CD1c-positive myeloid dendritic cell (primary cell): ENCODE measurements around the gene B3GALT5.
"Not testable (repeated sequence)": the region's sequence is repeated elsewhere in the genome, so short reads cannot be mapped to it uniquely, and the experiment has no call there.

Experiments
- DNase-seq: peaks from one replicate; pipeline ENCODE4 v3.0.0-alpha.2; 2016; ENCODE audit errors: extremely low spot score

Gene B3GALT5, protein sequence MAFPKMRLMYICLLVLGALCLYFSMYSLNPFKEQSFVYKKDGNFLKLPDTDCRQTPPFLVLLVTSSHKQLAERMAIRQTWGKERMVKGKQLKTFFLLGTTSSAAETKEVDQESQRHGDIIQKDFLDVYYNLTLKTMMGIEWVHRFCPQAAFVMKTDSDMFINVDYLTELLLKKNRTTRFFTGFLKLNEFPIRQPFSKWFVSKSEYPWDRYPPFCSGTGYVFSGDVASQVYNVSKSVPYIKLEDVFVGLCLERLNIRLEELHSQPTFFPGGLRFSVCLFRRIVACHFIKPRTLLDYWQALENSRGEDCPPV

DNA sequence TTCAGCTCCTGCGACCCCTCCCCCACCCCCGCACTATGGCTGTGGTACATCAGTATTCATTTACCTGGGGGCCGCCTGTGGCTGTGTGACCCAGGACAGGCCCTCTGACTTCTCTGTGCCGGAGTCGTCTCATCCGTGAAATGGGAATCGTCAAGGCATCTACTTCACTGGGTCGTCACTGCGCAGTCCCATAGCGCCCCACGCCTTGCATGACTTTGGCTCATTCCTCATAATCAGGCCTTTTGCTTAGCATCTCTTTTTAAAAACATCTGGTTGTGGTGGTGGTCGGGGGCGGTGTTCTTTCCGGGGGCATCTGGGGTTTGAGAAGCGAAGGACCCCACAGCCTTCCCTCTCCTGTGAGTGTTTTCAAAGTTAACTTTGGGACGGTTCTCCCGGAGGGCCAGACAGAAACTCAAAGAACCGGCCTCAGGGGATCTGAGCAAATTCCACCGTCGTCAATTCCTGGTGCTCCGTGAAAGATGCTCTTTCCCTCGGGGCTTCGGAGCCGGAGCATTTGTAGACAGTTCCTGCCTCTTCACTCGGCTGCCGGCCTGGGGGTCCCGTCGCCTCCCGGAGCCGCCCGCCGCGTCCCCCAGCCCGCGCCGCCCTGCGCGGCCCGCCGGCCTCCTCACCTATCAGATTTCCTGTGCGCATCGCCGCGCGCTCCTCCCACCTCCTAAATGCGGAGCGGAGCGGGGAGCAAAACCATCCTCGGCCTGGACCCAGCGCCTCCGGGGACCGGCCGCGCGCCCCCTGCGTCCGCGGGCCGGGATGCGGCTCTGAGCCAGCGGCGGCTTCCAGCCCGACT is at the start of gene B3GALT5:
TSS of gene B3GALT5 (plus strand) at position 708 of the 808 bp plus-strand sequence. CDS start 47,620 bp downstream, outside the sequence.
- DNase-seq: no peak

DNA sequence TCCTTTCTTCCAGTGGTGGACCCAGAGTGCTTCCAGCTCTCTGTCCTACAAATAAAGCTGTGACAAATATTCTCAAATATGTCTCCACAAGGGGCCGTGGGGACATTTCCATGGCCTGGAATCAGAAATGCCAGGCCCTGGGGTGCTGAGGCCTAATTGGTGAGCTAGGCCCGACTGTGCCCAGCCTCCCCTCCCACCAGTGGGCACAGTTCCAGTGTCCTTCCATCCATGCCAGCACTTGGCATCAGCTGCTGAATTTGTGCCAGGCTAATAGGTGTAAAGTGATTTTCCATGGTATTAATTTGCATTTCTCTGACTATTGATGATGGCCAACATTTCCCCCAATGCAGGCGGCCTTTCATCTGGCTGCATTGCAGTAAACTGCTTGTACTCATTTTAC is 48.5 kb upstream of the B3GALT5 start:
- no peak for DNase-seq

DNA sequence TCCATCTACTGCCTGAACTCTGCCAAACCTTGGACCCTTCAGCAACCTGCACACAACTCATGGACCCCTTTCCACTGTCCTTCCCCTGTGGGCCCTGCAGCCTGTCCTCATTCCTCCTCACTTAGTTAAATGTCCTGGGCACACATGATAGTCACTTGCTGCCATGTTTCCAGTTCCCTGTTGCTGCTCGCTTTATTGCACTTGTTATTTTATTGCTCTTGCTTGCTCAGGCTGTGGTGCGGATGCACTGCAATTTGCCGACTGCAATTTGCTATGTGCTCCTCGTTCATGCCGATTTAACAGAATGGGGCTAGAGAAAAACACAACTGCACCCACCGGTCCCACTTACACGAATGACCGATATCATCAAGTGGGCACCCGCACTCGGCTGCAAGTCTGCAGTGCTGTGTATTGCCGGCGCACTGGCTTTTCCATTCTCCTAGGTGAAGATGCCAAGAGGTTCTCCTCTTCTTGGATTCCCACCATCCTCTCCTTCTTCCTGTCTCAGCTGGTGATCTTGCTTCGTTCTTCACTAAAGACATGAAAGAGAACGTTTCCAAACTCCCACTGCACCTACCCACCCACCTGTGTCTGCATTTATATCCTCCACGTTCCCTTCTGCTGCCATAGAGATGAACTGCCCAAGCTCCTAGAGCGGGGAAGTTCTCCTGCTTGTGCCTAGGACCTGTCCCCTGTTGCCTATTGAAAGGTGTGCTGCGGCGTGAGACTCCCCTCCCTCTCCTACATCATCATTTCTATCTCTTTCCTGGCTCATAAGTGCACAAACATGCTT is 45.4 kb upstream of the B3GALT5 start:
- no peak for DNase-seq

DNA sequence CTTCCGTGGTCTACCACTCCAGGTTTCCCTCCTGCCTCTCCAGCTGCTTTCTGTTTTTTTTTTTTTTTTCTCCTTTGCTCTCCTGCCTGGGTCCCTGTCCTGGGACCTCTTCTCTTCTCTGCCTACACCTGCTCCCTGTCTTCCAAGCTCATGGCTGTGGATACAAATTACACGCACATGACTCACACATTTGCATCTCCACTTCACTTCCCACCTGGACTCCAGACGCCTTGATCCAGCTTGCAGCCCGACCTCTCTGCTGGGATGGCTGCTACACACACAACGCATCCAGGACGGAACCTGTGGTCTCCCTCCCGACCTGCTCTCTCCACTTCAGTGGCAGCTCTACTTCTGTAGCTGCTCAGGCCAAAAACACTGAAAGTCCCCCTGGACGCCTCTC is 44.4 kb upstream of the B3GALT5 start:
- DNase-seq: no peak

DNA sequence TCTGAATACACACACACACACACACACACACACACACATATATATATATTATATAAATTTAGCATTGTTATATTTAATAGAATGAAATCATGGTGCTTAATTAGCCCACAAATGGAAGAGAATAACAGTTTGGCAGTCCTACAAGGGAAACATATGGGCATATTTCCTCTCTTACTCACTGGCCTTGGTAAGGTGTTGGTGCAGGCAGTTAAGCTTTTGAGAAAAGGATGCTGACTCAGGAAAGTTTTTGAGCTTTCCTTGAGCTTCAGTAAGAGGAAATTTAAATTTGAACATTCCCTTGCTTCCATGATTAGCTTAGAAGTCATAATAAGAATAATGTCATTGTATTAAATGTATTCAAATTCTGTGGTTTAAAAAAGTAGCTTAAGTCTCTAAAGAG is 37.0 kb upstream of the B3GALT5 start:
- no peak for DNase-seq

DNA sequence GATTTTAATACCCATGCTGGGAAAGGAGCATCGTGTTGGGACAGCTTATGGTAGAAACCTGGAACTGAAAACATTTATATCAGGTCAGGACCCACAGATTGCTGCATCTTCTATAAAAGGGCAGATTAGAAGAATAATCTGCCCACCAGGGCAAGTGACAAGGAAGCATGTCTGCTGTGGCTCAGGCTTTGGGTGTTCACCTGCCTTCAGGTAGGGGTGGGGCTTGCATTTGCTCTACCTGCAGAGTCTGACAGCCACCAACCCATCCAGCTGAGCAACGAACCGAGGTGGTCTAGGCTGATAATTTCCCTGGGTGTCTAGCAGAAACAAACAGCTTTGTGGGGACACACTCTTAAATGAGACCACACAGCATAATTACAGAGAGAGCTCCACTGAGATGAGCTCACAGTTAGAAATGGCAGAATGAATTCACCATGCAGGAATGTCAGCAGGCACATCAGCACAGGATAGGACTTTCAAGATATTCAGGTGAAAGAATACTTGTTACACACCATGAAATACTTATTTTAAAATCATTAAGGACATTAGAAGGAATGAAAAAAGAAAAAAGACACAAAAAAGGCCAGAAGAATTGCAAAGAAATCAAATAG is 36.1 kb upstream of the B3GALT5 start:
- DNase-seq: no peak

DNA sequence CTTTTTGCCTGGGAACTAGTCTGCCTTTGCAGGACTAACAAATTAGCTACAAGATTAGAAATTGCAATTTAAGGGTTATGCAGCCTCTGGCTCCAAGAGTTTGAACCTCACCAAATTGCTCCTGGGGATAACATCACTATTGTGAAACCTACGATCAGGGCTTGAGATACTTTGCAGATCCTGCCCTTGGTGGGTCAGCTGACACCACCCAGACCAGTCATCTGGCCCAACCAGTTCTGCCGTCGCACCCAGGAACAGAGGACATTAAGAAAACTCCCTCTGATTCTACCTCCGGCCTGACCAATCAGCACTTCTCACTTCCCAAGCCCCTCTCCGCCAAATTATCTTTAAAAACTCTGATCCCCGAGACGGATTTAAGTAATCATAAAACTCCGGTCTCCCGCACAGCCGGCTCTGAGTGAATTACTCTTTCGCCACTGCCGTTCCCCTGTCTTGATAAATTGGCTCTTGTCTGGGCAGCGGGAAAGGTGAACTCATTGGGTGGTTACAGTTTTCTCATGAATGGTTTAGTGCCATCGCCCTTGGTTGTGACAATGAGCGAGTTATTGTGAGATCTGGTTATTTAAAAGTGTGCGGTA is 32.9 kb upstream of the B3GALT5 start:
- DNase-seq: no peak

DNA sequence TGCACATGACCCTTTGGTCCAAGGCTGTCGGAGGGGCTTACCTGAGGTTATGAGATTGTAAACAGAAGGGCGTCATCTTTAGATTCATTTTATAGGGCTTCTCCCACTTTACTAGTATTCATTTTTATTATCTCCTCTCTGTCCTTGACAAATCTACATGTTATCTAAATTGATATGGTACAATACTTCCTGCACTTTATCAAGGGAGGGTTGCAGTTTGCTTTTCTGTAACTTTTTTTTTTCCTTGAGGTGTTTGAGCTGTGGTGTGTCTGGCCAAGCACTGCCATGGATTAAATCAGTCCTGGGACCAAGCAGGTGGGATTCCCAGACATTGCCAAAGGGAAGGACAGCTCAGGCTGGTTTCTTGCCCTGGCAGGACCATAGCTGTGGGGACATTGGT is 32.0 kb upstream of the B3GALT5 start:
- no peak for DNase-seq

DNA sequence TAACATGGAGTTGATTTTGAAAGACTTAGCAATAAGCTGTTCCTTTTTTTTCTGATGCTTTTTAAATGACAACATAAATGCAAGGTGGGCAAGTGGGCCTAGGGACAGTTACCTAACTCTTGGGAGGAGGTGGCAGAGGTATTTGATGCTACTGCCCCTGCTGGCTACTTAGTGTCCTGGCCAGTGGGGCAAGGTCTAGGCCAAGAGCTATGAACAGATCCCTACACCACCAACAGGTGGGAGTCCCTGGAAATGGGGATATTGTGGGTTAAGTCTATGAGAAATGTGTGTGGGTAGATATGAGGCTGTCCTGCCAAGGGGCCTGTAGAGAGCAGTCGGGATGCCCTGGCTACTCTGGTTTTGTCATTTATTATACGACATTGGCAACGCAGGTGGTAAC is 31.3 kb upstream of the B3GALT5 start:
- DNase-seq: no peak

DNA sequence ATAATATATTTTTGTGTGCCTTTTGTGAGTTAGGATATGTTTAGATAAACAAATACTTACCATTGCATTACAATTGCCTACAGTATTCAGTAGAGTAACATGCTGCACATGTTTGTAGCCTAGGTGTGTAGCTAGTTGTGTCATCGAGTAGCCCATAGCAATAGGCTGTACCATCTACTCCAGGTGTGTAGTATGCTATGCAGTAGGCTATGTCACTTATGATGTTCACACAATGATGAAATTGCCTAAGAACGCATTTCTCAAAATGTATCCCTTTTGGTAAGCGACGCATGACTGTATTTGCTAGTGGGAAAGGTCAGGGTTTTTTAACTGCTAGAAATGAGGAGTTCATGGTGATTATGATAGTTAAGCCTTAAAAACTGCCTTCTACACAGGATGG is 30.0 kb upstream of the B3GALT5 start:
- no peak for DNase-seq

DNA sequence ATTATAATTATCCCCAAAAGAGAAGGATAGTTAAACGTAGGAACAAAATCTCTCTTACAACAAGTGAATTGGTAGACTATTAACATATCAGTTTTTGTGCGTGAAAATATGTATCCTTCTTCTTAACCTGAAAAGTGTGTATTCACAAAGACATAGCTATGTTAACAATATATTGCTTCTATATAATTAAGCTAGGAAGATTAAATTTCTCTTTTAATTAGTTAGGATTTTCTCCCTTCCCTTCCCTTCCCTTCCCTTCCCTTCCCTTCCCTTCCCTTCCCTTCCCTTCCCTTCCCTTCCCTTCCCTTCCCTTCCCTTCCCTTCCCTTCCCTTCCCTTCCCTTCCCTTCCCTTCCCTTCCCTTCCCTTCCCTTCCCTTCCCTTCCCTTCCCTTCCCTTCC is 29.2 kb upstream of the B3GALT5 start:
- DNase-seq: not testable (repeated sequence)

DNA sequence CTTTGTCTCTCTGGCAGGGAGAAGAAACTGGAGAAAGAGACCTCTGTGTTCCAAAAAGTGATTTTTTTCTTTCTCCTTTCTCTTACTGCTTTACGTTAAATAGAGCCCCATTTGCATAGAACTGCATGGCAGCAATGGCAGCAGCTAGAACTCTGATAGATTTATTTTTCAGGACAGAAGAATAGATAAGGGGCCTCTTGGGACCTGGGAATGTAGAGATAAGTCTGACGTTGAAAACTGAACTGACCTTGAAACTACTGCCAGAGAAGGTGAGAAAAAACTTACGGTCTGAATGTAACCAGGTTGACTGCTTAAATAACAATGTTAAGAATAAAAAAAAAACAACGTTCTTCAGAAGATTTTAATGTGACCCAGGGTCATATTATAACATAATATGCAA is 25.4 kb upstream of the B3GALT5 start:
- no peak for DNase-seq

DNA sequence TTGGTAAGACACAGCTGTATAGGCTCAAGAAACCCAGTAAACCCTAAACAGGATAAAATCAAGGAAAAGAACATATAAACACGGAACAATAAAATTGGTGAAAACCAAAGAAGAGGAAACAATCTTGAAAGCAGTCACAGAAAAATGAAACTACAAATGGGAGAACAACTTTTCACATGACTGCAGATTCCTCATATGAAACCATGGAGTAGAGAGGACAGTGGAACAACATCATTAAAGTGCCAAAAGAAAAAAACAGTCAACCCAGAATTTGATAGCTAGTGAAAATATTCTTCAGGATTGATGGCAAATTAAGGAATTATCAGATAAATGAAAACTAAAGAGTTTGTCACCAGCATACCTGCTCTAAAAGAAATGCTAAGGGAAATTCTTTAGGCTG is 23.9 kb upstream of the B3GALT5 start:
- no peak for DNase-seq

DNA sequence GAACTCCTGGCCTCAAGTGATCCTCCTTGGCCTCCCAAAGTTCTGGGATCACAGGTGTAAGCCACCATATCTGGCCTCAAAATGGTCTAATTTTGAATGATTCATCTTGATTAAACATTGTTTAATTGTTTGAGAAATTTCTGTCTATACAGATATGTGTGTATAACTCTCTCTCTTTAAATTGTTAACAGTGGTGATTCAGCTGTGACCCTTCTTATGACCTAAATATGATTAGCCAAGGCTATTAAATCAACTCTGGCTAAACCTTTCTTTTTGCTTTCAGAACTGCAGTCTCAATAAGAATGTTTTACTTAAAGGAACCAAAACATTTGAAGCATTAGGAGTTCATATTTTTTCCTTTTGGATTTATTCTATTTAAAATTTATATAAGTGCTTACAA is 19.2 kb upstream of the B3GALT5 start:
- no peak for DNase-seq

DNA sequence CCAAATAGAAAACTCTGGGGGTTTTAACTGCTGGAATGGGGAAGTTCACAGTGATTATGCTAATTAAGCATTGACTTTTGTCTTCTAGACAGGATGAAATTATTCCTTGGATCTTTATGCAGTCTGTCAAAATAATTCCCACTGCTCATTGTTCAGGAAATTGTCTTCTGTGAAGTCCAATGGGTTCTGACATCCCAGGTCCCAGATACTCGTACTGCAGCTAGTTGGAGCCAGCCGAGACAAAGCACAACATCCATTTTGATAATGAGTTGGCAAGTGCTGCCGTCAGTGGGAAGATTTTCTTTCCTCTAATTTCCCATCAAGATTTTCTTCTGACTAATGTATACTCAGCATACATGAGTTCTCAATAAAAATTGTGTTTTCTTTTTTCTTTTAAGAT is 17.3 kb upstream of the B3GALT5 start:
- DNase-seq: no peak

DNA sequence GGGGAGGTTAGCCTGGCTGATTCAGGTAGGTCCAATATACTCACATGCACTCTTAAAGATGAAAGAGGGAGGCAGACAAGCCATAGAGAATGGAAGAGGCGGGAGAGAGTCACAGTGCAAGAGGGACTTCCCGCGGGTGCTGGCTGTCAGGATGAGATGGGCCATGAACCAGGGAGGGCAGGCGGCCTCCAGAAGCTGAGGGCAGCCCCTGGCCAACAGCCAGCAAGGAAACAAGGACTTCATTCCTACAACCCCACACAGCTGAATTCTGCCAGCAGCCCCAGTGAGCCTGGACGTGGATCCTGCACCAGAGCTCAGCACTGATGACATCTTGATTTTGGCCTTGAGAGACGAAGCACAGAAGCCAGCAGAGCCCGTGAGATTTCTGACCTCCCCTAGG is 15.1 kb upstream of the B3GALT5 start:
- no peak for DNase-seq

DNA sequence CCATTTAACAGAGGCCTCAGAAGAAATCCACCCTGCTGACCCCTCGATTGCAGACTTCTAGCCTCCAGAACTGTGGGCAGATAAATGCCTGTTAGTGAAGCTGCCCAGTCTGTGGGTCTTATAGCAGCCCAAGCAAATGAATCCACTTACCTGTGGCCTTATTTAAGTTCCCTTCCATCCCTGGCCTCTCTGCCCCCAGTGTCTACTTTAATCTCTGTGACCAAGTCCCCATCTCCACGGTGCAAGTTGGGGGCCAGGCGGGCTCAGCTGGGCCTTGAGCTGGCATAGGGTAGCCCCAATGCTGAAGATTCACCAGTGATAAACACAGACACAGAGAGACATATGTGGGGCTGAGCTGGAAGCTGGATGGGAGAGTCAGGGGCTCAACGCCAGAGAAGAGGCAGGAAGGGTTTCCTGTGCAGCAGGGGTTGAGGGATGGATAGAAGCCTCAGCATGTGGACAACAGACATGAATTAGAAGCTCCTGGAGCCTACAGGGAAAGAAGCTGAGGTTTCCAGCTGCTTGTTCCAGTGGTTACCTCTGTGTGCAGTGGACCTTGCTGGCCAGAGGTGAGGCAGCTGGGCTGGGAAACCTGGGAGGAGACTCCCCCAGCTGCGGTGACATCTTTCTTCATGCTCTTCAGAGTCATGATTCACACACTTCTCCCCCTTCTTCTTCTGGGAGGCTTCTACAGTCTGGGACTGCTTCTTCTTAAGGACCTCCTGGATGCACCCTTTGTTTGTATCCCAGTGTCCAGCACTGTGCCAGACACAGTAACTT is 13.4 kb upstream of the B3GALT5 start:
- DNase-seq: no peak

DNA sequence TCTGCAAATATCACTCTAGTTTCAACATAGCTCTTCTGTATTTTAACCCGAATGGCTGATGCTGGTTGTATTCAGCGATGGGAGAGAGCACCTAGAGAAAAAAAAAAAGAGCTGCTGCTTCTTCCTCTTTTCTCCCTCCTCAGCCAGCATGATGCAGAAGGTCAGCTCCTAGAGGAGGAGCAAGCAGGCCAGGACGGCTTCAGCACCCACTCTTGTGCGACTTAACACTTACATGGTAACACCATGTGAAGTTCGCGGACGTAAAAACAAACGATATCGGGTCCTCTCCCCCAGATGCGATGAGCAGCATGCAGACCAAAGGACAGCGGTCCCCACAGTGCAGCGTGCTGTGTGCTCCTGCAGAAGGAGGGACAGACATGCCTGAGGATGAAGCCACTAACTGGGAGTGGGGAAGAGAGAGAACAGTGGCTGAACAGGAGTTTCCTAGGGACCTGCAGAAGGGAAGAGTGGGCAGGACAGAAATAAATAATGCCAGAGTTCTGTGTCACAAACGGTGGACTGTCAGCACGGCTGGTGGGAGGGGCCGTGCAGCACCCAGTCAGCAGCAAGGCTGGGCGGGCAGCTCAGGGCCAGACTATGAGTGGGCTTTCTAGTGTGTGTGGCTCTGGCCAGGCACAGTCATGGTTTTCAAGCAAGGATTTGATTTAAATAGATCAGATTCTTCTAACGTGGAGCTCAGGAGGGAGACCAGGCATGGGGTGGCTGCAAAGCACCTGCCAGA is 11.4 kb upstream of the B3GALT5 start:
- DNase-seq: no peak

DNA sequence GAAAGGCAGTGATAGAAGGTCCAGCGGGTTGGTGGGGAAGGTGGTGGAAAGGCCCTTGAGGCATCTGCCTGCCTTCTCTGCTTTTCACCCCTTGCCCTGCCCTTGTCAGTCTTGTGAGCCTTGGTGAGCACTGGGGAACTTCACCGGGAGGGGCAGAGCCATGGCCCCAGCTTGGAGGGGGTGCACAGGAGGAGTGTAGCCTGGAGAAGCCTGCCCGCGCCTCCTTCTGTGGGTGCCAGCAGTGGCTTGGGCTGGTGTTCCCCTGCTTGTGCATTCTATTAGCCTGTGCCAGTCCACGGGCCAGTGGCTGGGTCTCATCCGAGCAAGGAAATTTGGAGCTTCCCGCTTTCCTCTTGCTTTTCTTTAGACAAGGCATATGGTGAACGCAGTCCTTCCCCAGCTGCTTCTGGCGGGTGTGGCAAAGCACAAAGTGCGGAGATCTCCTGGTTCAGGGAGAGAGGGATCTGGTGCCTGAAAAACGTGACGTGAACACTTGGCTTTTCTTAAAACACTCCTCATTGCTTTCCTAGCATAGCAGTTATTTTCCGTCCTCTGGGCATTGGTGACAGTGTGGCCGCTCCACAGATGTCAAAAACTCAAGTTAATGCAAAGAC is 10.6 kb upstream of the B3GALT5 start:
- no peak for DNase-seq

DNA sequence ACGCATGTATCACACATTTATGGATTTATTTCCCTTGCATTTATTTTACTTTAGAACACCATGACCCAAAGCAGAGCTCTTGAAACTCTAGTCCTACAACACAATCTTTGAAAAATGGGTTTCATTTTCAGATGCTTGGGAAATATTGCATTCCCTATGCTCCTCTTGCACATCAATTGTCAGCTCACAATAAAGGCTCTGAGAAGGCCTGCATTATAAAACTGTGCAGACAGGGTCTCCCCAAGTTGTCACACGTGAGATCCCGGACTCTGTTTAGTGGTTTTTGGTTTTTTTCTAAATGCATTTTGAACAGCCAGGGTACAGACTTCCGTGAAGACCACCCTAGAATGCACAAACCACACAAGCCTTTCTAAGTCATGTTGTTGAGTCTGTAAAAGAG is 9.9 kb upstream of the B3GALT5 start:
- DNase-seq: no peak
